Keratinocyte (primary cell): ENCODE measurements around the gene MAT1A. TPM values are rescaled to one million over a fixed set of nuclear protein-coding genes. Genes with fewer than 3 reads are reported as not detected.

Source experiments
- DNase-seq: peaks from one replicate; pipeline ENCODE4 v3.0.0-alpha.2; 2011; ENCODE audit warnings: low read depth, missing footprints, low spot score
- FAIRE-seq: peaks from 2 replicates; lab custom pipeline; 2011; peaks lifted over from hg19 to GRCh38; lab: Jason Lieb, UNC
- H2AFZ ChIP-seq: 2 replicates; pipeline ENCODE4 v1.6.0; 2012; ENCODE audit warnings: low read length, control low read depth, inconsistent platforms; ENCODE audit not compliant: control insufficient read depth
- H3K27ac ChIP-seq: 2 replicates; pipeline ENCODE4 v1.5.1; 2011; ENCODE audit warnings: low read length; ENCODE audit not compliant: control insufficient read depth, insufficient read depth
- H3K27me3 ChIP-seq: 3 replicates; pipeline ENCODE4 v1.6.0; 2011; ENCODE audit warnings: low read length; ENCODE audit not compliant: control insufficient read depth, insufficient read depth; ENCODE audit errors: extremely low read depth
- H3K36me3 ChIP-seq, 2 experiments: 2 replicates in 1 of 2; 3 replicates in 1 of 2; pipeline ENCODE4 v1.5.1; 2011; ENCODE audit warnings: low read length in 2 of 2, mild to moderate bottlenecking in 1 of 2; ENCODE audit not compliant: control insufficient read depth in 2 of 2, insufficient read depth in 2 of 2; ENCODE audit errors: extremely low read depth in 1 of 2
- H3K4me1 ChIP-seq: 3 replicates; pipeline ENCODE4 v1.5.1; 2011; ENCODE audit warnings: low read length; ENCODE audit not compliant: control insufficient read depth, insufficient read depth; ENCODE audit errors: extremely low read depth
- H3K4me2 ChIP-seq: 3 replicates; pipeline ENCODE4 v1.6.0; 2011; ENCODE audit warnings: low read depth, low read length; ENCODE audit not compliant: control insufficient read depth, insufficient read depth; ENCODE audit errors: extremely low read depth
- H3K4me3 ChIP-seq, 3 experiments: fragments of 200-600 bp in 1 of 3; sonication (generic) in 1 of 3; 2 replicates in 2 of 3; 3 replicates in 1 of 3; pipeline ENCODE4 v1.5.1; 2011 to 2016; ENCODE audit warnings: low read length in 3 of 3, mild to moderate bottlenecking in 3 of 3, control low read depth in 2 of 3, inconsistent platforms in 1 of 3, low read depth in 1 of 3, mixed read lengths in 1 of 3, mixed run types in 1 of 3, moderate library complexity in 1 of 3; ENCODE audit not compliant: control insufficient read depth in 2 of 3, insufficient read depth in 2 of 3; ENCODE audit errors: extremely low read depth in 1 of 3
- H3K79me2 ChIP-seq: 2 replicates; pipeline ENCODE4 v1.6.0; 2012; ENCODE audit warnings: low read length; ENCODE audit not compliant: control insufficient read depth, insufficient read depth
- H3K9ac ChIP-seq: 3 replicates; pipeline ENCODE4 v1.6.0; 2011; ENCODE audit warnings: low read length; ENCODE audit not compliant: control insufficient read depth, insufficient read depth; ENCODE audit errors: extremely low read depth
- H3K9me1 ChIP-seq: 3 replicates; pipeline ENCODE4 v1.6.0; 2011; ENCODE audit warnings: low read length; ENCODE audit not compliant: control insufficient read depth, insufficient read depth; ENCODE audit errors: extremely low read depth
- H3K9me3 ChIP-seq: 2 replicates; pipeline ENCODE4 v1.5.1; 2012; ENCODE audit warnings: low read depth, low read length; ENCODE audit not compliant: control insufficient read depth
- H4K20me1 ChIP-seq: 3 replicates; pipeline ENCODE4 v1.6.0; 2011; ENCODE audit warnings: low read length; ENCODE audit not compliant: control insufficient read depth, insufficient read depth; ENCODE audit errors: extremely low read depth
- EZH2 ChIP-seq: IDR thresholded peaks from one replicate; pipeline ENCODE4 v1.6.1; 2012; ENCODE audit warnings: inconsistent platforms, mild to moderate bottlenecking, low read length, moderate library complexity
- dilution Hi-C: fragments of 300-500 bp; cut with MboI; formaldehyde crosslinking; loops from one replicate; pipeline ENCODE4 v1.7.0; 2020; ENCODE audit warnings: low sequenced_read_pairs; ENCODE audit not compliant: extremely low pct_ligation_motif_present
- polyA plus RNA-seq, 5 experiments: library from polyadenylated mRNA; depleted of rRNA in 3 of 5; stranded (reverse) in 3 of 5; stranded (forward) in 1 of 5; unstranded in 1 of 5; fragments of >200 nt; gene quantifications; 1 replicate in 1 of 5; 2 replicates in 3 of 5; 3 replicates in 1 of 5; pipeline versions ENCODE4 v1.2.1 to v1.2.3, GENCODE V29; 2011 to 2012; ENCODE audit warnings: missing spikeins in 2 of 5, low read depth in 1 of 5, low replicate concordance in 1 of 5
- TF ChIP-seq, protein P1 (sequence below), 3 experiments: IDR thresholded peaks in 1 of 3; conservative IDR thresholded peaks in 1 of 3; optimal IDR thresholded peaks in 1 of 3; 2 replicates in 2 of 3; 3 replicates in 1 of 3; pipeline versions ENCODE3 to v1.5.1; 2011; ENCODE audit warnings: low read length in 3 of 3, mild to moderate bottlenecking in 3 of 3, moderate library complexity in 2 of 3, control low read depth in 1 of 3, inconsistent platforms in 1 of 3; ENCODE audit not compliant: insufficient read depth in 2 of 3; ENCODE audit errors: extremely low read depth in 1 of 3

The MAT1A gene
- polyA plus RNA-seq, 1 donor (not counting 4 experiments of a cell fraction or from before 2014, with no cell fraction given): 0.37 TPM

DNA sequence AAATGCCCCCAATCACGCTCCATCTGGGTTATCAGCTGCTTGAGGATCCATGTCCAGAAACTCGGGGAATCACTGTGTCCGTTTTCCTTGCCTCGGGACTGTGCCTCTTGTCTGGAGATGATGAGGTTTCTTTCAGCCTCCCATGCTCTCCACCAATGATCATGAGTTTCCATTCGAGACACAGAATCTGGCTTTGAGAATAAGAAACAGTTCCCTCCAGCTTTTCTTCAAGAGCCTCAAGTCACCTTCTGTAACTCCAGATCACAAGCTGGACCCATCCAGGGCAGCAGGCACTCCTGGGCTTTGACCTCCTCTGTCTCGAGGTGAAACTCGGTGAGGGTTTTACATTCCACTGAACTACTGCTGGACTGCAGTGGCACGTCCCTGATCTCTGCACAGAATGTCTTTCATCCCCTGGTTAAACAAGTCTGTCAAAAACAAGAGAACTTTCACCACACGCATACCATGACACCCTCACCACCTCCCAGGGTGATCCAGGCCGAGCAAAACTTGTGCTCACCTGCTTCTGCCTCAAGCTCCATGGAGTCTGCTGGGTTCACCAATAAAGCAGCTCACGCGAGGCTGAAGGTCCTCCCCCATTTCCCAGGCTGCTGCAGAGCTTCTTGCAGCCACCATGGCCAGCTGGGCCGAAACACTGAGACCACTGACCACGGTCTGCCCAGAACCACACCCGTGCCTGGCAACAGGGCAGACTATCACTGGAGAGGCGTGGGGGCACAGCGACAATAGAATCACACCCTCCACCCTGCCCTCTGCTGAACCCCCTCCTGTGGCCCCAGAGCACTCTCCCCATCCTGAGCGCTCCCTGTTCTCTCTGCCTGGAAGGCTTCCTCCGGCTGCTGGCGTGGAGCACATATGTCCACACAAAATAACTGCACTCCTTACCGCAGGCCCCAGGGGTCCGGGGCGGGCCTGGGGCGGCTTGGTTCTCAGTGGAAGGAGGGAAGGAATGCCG is 25.1 kb downstream of the MAT1A start:
- H4K20me1 ChIP-seq: no peaks in the 10 kb centered on the region
- dilution Hi-C loops: loop anchor here (25.0 kb wide), 1 partner anchor 98 kb away; the partner anchor contains the start of genes DYDC1 and DYDC2
- FAIRE-seq: no peak
- no peak for DNase-seq
- no peak overlapping the region for H3K4me2 ChIP-seq
- H3K9me3 ChIP-seq: no peaks in the 10 kb centered on the region
- H3K27me3 ChIP-seq: no peaks in the 10 kb centered on the region
- H3K36me3 ChIP-seq: no peaks in the 10 kb centered on the region
- TF ChIP-seq EZH2: no peak
- TF ChIP-seq, protein P1, sequence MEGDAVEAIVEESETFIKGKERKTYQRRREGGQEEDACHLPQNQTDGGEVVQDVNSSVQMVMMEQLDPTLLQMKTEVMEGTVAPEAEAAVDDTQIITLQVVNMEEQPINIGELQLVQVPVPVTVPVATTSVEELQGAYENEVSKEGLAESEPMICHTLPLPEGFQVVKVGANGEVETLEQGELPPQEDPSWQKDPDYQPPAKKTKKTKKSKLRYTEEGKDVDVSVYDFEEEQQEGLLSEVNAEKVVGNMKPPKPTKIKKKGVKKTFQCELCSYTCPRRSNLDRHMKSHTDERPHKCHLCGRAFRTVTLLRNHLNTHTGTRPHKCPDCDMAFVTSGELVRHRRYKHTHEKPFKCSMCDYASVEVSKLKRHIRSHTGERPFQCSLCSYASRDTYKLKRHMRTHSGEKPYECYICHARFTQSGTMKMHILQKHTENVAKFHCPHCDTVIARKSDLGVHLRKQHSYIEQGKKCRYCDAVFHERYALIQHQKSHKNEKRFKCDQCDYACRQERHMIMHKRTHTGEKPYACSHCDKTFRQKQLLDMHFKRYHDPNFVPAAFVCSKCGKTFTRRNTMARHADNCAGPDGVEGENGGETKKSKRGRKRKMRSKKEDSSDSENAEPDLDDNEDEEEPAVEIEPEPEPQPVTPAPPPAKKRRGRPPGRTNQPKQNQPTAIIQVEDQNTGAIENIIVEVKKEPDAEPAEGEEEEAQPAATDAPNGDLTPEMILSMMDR (optimal IDR thresholded peaks at IDR 0.05 in 1 of 3, IDR thresholded peaks at IDR 0.05 in 1 of 3, conservative IDR thresholded peaks at IDR 0.05 in 1 of 3; ENCODE audit: extremely low read depth in 1 of 3, insufficient read depth in 2 of 3, low read length in 3 of 3): no peak
- no peaks in the 10 kb centered on the region for H3K9me1 ChIP-seq
- no peak overlapping the region for H3K9ac ChIP-seq
- no peaks in the 10 kb centered on the region for H3K4me1 ChIP-seq
- H3K27ac ChIP-seq: no peak overlapping the region
- H3K4me3 ChIP-seq: no peak overlapping the region
- H3K79me2 ChIP-seq: no peaks in the 10 kb centered on the region
- no peak overlapping the region for H2AFZ ChIP-seq

DNA sequence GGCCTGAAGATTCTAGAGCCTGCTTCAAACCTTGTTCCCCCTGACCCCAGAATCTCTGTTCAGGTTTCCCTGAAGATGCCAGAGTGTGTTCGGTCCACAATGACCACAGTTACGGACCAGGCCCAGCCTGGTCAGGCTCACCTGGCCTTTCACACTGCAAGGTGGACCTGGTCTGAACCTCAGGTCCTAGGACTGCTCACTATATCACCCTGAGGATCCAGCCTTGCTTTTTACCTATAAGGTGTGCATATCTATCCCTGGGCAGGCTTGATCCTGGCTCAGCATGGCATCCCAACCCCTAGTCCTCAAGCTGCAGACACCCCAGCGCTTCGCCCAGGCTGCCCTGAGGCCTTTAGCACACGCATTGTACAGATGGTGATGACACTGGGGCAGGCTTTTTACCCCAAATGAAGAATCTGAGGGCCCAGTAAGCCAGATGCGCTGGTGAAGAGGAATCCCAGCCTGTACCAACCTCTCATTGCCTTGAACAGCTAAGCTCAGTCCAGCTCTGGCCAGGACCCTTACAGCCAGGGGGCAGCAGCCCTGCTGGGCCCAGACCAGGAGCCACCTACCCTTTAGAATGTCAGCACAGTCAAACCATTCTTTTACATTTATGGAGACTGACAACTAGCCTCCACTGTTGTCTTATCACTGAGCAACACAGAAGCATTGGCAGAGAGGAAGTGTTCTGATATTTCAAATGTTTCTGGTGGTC is 28.0 kb downstream of the MAT1A start:
- no peak overlapping the region for H3K27ac ChIP-seq
- FAIRE-seq: no peak
- H4K20me1 ChIP-seq: no peaks in the 10 kb centered on the region
- H3K9me1 ChIP-seq: no peaks in the 10 kb centered on the region
- no peak overlapping the region for H2AFZ ChIP-seq
- no peak for TF ChIP-seq EZH2
- TF ChIP-seq, protein P1 (optimal IDR thresholded peaks at IDR 0.05 in 1 of 3, IDR thresholded peaks at IDR 0.05 in 1 of 3, conservative IDR thresholded peaks at IDR 0.05 in 1 of 3; ENCODE audit: extremely low read depth in 1 of 3, insufficient read depth in 2 of 3, low read length in 3 of 3): no peak
- no peaks in the 10 kb centered on the region for H3K4me1 ChIP-seq
- no peaks in the 10 kb centered on the region for H3K36me3 ChIP-seq
- H3K9ac ChIP-seq: no peak overlapping the region
- no peaks in the 10 kb centered on the region for H3K9me3 ChIP-seq
- dilution Hi-C loops: loop anchor here (25.0 kb wide), 1 partner anchor 101 kb away; the partner anchor contains the start of genes DYDC1 and DYDC2
- no peak for DNase-seq
- H3K27me3 ChIP-seq: peaks cover 1% of the 10 kb centered on the region
- no peak overlapping the region for H3K4me2 ChIP-seq
- H3K79me2 ChIP-seq: no peaks in the 10 kb centered on the region
- H3K4me3 ChIP-seq: no peak overlapping the region
